Motor neuron (in vitro differentiated cells): ENCODE measurements around the gene KIAA1217. TPM values are rescaled to one million over a fixed set of nuclear protein-coding genes. Genes with fewer than 3 reads are reported as not detected.

Experiments
- ATAC-seq, 8 experiments: fragments of 200-7000 bp; cut with Tn5 transposase; replicated peaks in 6 of 8; 2 replicates each; pipeline ENCODE4 v1.8.0; 2021; ENCODE audit warnings: mild to moderate bottlenecking in 8 of 8, moderate library complexity in 8 of 8
- H3K27ac ChIP-seq, 2 donors: fragments of 250-450 bp; sonication (Bioruptor Pico); 2 replicates each; pipeline ENCODE4 v1.9.0; 2021; ENCODE audit warnings: antibody characterized with exemption in 2 of 2, mild to moderate bottlenecking in 2 of 2, moderate library complexity in 1 of 2
- H3K4me1 ChIP-seq, 2 donors: fragments of 250-450 bp; sonication (Bioruptor Pico); replicated peaks in 1 of 2; 2 replicates each; pipeline ENCODE4 v1.6.1; 2021; ENCODE audit warnings: antibody characterized with exemption in 2 of 2, mild to moderate bottlenecking in 2 of 2, moderate library complexity in 1 of 2
- H3K4me3 ChIP-seq, 5 donors: fragments of 250-450 bp; sonication (Bioruptor Pico); 2 replicates each; pipeline ENCODE4 v1.9.0; 2021; ENCODE audit warnings: antibody characterized with exemption in 5 of 5, mild to moderate bottlenecking in 5 of 5, moderate library complexity in 4 of 5
- WGBS, 10 experiments: fragments of 450-650 bp; shearing (Covaris generic); methylation state at CpG; one replicate each; pipeline ENCODE4 v1.0.0; 2022; 5-methylcytosine and 5-hydroxymethylcytosine counted together
- in situ Hi-C, 9 experiments: fragments of 400-800 bp; cut with MboI; loops; one replicate each; pipeline ENCODE4 v1.15.0; 2021; ENCODE audit warnings: low sequenced_read_pairs in 9 of 9, low pct_unique_long_range_greater_than_20kb in 2 of 9; ENCODE audit not compliant: unreplicated experiment in 9 of 9
- total RNA-seq, 8 experiments: library from RNA; unstranded; fragments of 300-600 nt; gene quantifications; 2 replicates each; pipeline versions ENCODE4 v1.2.3 to v1.2.4, GENCODE V29; 2022

Gene KIAA1217
- total RNA-seq, 8 experiments from 2014 or later = 0.73 to 29.0 (median 3.1) TPM

DNA sequence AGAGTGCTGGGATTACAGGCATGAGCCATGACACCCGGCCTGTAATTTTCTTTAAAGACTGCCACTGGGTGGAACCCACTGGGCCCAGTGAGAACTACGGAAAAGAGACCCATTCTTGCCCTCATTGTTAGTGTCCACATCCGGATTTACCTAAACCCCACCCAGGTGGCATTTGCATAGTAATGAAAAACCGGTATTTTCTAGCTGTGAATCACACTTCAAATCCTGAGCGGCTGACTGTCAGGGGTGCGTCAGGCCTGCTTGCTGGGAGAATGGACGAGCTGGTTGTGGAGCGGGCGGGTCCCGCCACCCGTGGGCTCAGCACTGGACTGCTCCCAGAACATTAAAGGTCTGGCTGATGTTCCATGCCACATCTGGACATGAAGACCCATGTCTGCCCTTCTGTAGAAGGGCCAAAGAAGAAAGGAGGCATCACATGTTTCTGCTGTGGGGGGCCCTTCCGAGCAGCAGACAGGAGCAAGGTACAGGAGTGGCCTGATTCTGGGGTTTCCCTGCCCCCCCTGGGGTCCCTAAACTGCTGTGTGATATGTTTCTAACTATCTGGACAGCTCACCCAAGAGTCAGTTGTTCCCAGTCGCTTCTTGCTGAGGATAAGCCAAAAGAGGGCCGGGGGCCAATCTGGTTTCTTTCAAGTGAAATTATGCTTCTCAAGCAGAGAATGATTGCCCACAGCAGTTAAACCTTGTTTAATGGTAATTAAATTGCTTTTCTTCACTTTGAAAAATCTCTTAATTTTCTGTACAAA, 46.4 kb downstream of the KIAA1217 start:
- in situ Hi-C loops = no loop called here
- 0 to 100% (median 83%) methylated on average over 1 to 6 of the region's 14 CpGs; no CpG with 5 or more reads in 4 of the 10 experiments for WGBS, 10 experiments
- ATAC-seq = peak in 7 of 8 experiments; percentile 26 to 85 (median 47)
- no peak overlapping the region for H3K27ac ChIP-seq
- no peak overlapping the region for H3K4me3 ChIP-seq
- peaks cover 0 to 9% of the 10 kb centered on the region in 2 donors for H3K4me1 ChIP-seq

GRCh38 chr10:24255881-24256311, 47.0 kb downstream of the KIAA1217 start:
- peak in 4 of 8 experiments; percentile 30 to 42 (median 34) for ATAC-seq
- Histone ChIP-seq H3K4me1 (peaks cover 0 to 9% of the 10 kb centered on the region in 2 donors), H3K27ac (no peak overlapping the region), H3K4me3 (no peak overlapping the region)
- in situ Hi-C loops = no loop called here
- 0 to 83% (median 30%) methylated on average over 1 to 5 of the region's 5 CpGs; no CpG with 5 or more reads in 2 of the 10 experiments for WGBS, 10 experiments

GRCh38 chr10:24256619-24257107, 47.7 kb downstream of the KIAA1217 start:
- no peak for ATAC-seq
- WGBS, 10 experiments = 0 to 83% (median 35%) methylated on average over 1 to 2 of the region's 2 CpGs; no CpG with 5 or more reads in 2 of the 10 experiments
- Histone ChIP-seq H3K27ac (no peak overlapping the region), H3K4me1 (peaks cover 0 to 9% of the 10 kb centered on the region in 2 donors), H3K4me3 (no peak overlapping the region)
- in situ Hi-C loops = no loop called here

DNA sequence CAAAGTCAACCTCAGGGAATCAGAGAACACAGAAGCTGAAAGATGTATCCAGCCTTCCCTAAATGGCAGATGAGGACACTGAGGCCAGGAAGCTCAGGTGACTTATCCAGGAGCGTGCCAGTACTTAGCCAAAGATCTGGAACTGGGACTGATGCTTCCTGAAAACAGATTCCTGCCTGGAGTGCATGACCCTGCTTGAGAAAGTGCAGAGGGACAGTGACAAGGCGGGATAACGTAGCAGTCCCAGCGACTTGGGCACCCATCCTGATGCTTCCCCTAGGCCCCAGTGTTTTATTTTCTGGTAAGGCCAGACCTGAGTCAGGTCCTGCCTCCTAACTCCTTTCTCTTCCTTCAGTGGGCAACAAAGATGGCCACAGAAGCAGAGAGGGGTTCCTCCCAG, 48.6 kb downstream of the KIAA1217 start:
- ATAC-seq = no peak
- H3K4me3 ChIP-seq = no peak overlapping the region
- in situ Hi-C loops = no loop called here
- H3K27ac ChIP-seq = no peak overlapping the region
- WGBS, 10 experiments = 80 to 100% (median 85%) methylated on average over 1 to 3 of the region's 4 CpGs; no CpG with 5 or more reads in 6 of the 10 experiments
- peaks cover 0 to 9% of the 10 kb centered on the region in 2 donors for H3K4me1 ChIP-seq

- no peak overlapping the region for H3K27ac ChIP-seq
- no peak overlapping the region for H3K4me3 ChIP-seq
- in situ Hi-C loops = no loop called here
- peaks cover 0 to 12% of the 10 kb centered on the region in 2 donors for H3K4me1 ChIP-seq
- 20 to 100% (median 83%) methylated on average over 1 to 5 of the region's 7 CpGs; no CpG with 5 or more reads in 2 of the 10 experiments for WGBS, 10 experiments
- no peak for ATAC-seq
Observed at GRCh38 chr10:24259365-24260130, 50.6 kb downstream of the KIAA1217 start.

DNA sequence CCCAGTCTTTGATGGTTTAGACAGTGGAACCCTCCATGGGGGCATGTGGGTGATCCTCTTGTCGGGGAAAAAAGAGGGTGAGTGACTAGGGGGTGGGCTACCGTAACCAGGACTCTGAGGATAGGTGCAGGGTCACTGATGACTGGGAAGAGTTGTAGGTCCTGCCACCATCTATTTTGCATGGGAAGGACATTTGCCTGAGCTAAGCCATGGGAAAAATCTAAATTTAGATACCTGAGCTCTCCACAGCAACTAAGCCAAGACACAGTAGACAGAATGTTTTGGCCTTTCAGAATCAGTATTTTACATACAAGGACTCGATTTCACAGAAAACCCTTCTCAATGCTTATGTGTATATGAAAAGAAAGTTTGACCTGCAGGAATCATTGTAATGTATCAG, 52.7 kb downstream of the KIAA1217 start:
- in situ Hi-C loops = no loop called here
- WGBS, 10 experiments = 57 to 100% (median 83%) methylated on average over 1 to 3 of the region's 3 CpGs; no CpG with 5 or more reads in 3 of the 10 experiments
- H3K4me1 ChIP-seq = peaks cover 0 to 4% of the 10 kb centered on the region in 2 donors

DNA sequence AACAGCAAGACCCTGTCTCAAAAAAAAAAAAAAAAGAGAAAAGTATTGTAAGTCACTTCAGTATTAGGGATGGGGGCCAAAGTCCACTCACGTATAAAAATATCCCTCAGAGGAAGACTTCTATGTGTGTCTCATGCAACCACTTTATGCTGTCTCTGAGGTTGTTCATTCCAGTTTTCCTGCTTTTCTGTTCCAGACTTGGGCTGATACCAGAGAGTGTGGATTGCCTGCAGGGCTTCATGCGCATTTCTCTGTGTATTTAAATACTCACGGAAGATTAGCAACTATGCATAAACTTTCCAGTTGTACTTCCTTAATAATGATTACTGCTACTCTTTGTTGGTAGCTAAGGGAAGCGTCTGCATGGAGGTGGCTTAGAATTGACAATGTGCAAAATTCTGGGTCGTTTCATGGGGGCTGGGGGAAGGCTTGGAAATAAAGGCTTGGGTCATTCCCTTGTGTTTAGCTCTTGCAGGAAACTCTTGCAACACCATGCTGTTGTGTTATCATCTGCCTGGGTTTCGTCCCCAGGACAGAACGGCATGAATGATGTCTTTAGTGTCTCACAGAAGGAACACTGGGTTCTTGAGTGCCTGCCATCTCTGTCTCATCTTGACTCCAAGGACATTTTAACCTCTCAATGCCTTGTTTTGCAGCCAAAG, 54.1 kb downstream of the KIAA1217 start:
- Histone ChIP-seq H3K4me3 (no peak overlapping the region), H3K27ac (no peak overlapping the region), H3K4me1 (peaks cover 0 to 4% of the 10 kb centered on the region in 2 donors)
- in situ Hi-C loops = no loop called here
- WGBS, 10 experiments = 0 to 90% (median 32%) methylated on average over 1 to 7 of the region's 7 CpGs; no CpG with 5 or more reads in 2 of the 10 experiments
- ATAC-seq = peak in 5 of 8 experiments; percentile 16 to 97 (median 90)

More for the DNA sequence above, 52.7 kb downstream of the KIAA1217 start:
- no peak overlapping the region for H3K27ac ChIP-seq
- H3K4me3 ChIP-seq = no peak overlapping the region
- no peak for ATAC-seq

- ATAC-seq = no peak
- no peak overlapping the region for H3K27ac ChIP-seq
- WGBS, 10 experiments = 80 to 100% (median 100%) methylated on average over 1 of the region's 1 CpG; no CpG with 5 or more reads in 3 of the 10 experiments
- in situ Hi-C loops = no loop called here
- H3K4me3 ChIP-seq = no peak overlapping the region
- H3K4me1 ChIP-seq = no peaks in the 10 kb centered on the region
Observed at GRCh38 chr10:24269476-24269875, 60.5 kb downstream of the KIAA1217 start.

GRCh38 chr10:24272374-24272773, 63.4 kb downstream of the KIAA1217 start:
- Histone ChIP-seq H3K27ac (no peak overlapping the region), H3K4me1 (peaks cover 0 to 4% of the 10 kb centered on the region in 2 donors), H3K4me3 (no peak overlapping the region)
- ATAC-seq = no peak
- in situ Hi-C loops = no loop called here
- WGBS, 10 experiments = 49 to 100% (median 89%) methylated on average over 1 to 7 of the region's 7 CpGs

DNA sequence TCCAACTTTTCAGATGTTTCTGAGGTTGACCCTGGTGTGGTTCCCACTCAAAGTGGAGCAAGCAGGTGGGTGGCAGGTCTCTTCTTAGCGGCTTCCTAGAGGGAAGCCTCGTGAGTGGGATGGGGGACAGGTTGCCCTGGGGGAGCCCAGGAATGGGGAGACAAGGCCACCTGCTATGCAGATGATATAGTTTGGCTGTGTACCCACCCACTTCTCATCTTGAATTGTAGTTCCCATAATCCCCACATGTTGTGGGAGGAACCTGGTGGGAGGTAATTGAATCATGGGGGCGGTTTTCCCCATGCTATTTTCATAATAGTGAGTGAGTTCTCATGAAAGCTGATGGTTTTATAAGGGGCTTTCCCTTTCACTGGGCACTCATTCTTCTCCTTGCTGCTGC, 68.3 kb downstream of the KIAA1217 start:
- H3K4me1 ChIP-seq = peaks cover 0 to 4% of the 10 kb centered on the region in 2 donors
- 40 to 100% (median 95%) methylated on average over 1 to 3 of the region's 3 CpGs; no CpG with 5 or more reads in 6 of the 10 experiments for WGBS, 10 experiments
- H3K27ac ChIP-seq = no peak overlapping the region
- ATAC-seq = no peak
- no peak overlapping the region for H3K4me3 ChIP-seq
- in situ Hi-C loops = no loop called here

- in situ Hi-C loops = no loop called here
- H3K4me3 ChIP-seq = no peak overlapping the region
- no peak overlapping the region for H3K27ac ChIP-seq
- H3K4me1 ChIP-seq = peaks cover 0 to 4% of the 10 kb centered on the region in 2 donors
- no peak for ATAC-seq
- WGBS, 10 experiments = 33 to 100% (median 90%) methylated on average over 1 to 8 of the region's 9 CpGs; no CpG with 5 or more reads in 4 of the 10 experiments
Observed at GRCh38 chr10:24277771-24278170, 68.8 kb downstream of the KIAA1217 start.

DNA sequence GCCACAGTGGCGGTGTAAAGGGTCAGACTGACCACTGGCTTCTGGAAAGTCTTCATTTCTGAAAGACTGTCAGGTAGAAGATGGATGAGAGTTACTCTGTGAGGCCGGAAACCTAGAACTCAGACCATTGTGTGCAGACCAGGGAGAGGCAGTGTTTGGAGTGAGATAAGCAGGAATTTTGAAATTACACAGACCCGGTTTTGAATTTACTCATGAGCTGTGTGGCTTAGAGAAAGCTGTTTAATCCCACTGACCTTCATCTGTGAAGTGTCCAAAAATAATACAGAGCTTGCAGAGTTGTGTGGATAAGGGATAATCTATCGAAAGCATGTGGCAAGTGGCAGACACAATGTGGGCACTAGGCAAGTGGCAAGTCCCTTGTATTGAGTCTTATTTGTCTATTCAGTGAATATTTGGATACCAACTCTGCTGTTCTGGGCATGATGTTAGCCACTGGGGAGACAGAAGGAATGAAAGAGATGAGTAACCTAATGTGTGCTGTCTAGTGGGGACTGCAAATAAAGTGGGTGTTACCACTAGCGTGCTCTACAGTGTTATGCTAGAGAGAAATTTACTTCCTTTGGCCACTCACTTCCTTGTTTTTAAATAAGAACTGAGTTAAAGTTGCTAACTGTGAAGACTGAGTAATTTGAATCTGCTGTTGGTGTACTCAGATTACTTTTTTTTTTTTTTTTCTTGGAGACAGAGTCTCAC, 69.4 kb downstream of the KIAA1217 start:
- Histone ChIP-seq H3K4me1 (peaks cover 0 to 4% of the 10 kb centered on the region in 2 donors), H3K27ac (no peak overlapping the region), H3K4me3 (no peak overlapping the region)
- in situ Hi-C loops = no loop called here
- WGBS, 10 experiments = 77 to 100% (median 98%) methylated on average over 1 to 5 of the region's 5 CpGs; no CpG with 5 or more reads in 3 of the 10 experiments
- peak in 1 of 8 experiments; percentile 19 for ATAC-seq
